K562 (cell line): ENCODE results near the gene TMC2. TPM values are rescaled to one million over a fixed set of nuclear protein-coding genes. Genes with fewer than 3 reads are reported as not detected.

Experiments
- ARID3A ChIP-seq: IDR thresholded peaks from 2 replicates; pipeline ENCODE4 v1.6.1; 2012; ENCODE audit warnings: low read depth, low read length, improper control_type of control experiment, borderline replicate concordance
- ELF4 ChIP-seq: fragments of 450-650 bp; formaldehyde crosslinking; IDR thresholded peaks from 2 replicates; pipeline ENCODE4 v1.4.0; 2022; ENCODE audit warnings: missing genetic modification characterization
- IRF1 ChIP-seq: sonication (generic); formaldehyde crosslinking; IDR thresholded peaks from 2 replicates; pipeline ENCODE4 v1.8.0; 2022; ENCODE audit warnings: missing genetic modification reagents, mild to moderate bottlenecking, borderline replicate concordance
- MGA ChIP-seq: fragments of 450-650 bp; IDR thresholded peaks from 2 replicates; pipeline ENCODE4 v1.6.1; 2016; ENCODE audit warnings: mild to moderate bottlenecking, moderate library complexity
- NCOA1 ChIP-seq: fragments of 450-650 bp; IDR thresholded peaks from 2 replicates; pipeline ENCODE4 v1.6.1; 2016; ENCODE audit warnings: low read depth
- NKRF ChIP-seq: fragments of 450-650 bp; IDR thresholded peaks from 2 replicates; pipeline ENCODE4 v1.6.1; 2016; ENCODE audit warnings: borderline replicate concordance
- PHTF2 ChIP-seq: fragments of 250-450 bp; sonication (Bioruptor Pico); IDR thresholded peaks from 2 replicates; pipeline ENCODE4 v1.5.0; 2021; ENCODE audit warnings: mild to moderate bottlenecking
- ZBTB7A ChIP-seq: IDR thresholded peaks from 2 replicates; pipeline ENCODE4 v1.6.1; 2011; ENCODE audit warnings: low read depth, mild to moderate bottlenecking, low read length, moderate library complexity, borderline replicate concordance; ENCODE audit not compliant: control insufficient read depth
- ZNF707 ChIP-seq: fragments of 250-450 bp; sonication (Bioruptor Pico); conservative IDR thresholded peaks from 2 replicates; pipeline ENCODE4 v1.8.0; 2022; ENCODE audit warnings: inconsistent platforms, mild to moderate bottlenecking, moderate library complexity
- polyA plus RNA-seq, 8 experiments: library from polyadenylated mRNA; depleted of rRNA in 4 of 8; stranded (reverse) in 5 of 8; unstranded in 3 of 8; fragments of >200 nt; fragmentation: Nextera tagmentation in 2 of 8; fragmentation: Illumina TruSeq in 1 of 8; extraction: Ambion mirVana in 2 of 8; extraction: Trizol in 1 of 8; gene quantifications; 2 replicates each; pipeline versions ENCODE4 v1.2.1 to v1.2.3, GENCODE V29; 2011 to 2014; ENCODE audit warnings: inconsistent platforms in 1 of 8, missing spikeins in 1 of 8
- total RNA-seq, 7 experiments: library from RNA; depleted of rRNA in 6 of 7; stranded (reverse); fragments of >200 nt in 6 of 7; fragmentation: Illumina TruSeq in 2 of 7; extraction: Trizol in 2 of 7; gene quantifications; 2 replicates each; pipeline versions ENCODE4 v1.2.1 to v1.2.3, GENCODE V29; 2011 to 2021; ENCODE audit warnings: low replicate concordance in 1 of 7

The TMC2 gene
- total and polyA plus RNA-seq, 9 of the 15 experiments (the other 6 are each of a cell fraction or from before 2014, with no cell fraction given), result not detected

- TF ChIP-seq NKRF (peak; percentile 72; the same call in 1 of the 2 replicates), PHTF2 (no peak), ZNF707 (CRISPR knock-in tag) (no peak), ELF4 (CRISPR knock-in tag) (no peak), NCOA1 (no peak), IRF1 (CRISPR knock-in tag) (no peak), MGA (peak; percentile 86), ZBTB7A (peak; percentile 39; the same call in 1 of the 2 replicates), ARID3A (no peak)
These were observed 116.6 kb downstream of the TMC2 start (continued) for GRCh38 chr20:2652724-2653555.
